Neural progenitor cell (in vitro differentiated cells): ENCODE data around the gene ARL3.

Source experiments
- EZH2 ChIP-seq: fragments of 200-600 bp; sonication (generic); IDR thresholded peaks from 2 replicates; pipeline ENCODE4 v1.6.1; 2017; ENCODE audit warnings: antibody characterized with exemption, mild to moderate bottlenecking, moderate library complexity
- EZH2phosphoT487 ChIP-seq: fragments of 200-600 bp; sonication (generic); IDR thresholded peaks from 2 replicates; pipeline ENCODE4 v1.6.1; 2017; ENCODE audit warnings: antibody characterized with exemption
- TF ChIP-seq, protein P1 (sequence below): fragments of 200-600 bp; sonication (generic); IDR thresholded peaks from 2 replicates; pipeline ENCODE4 v1.5.1; 2017; ENCODE audit warnings: antibody characterized with exemption, mild to moderate bottlenecking

DNA sequence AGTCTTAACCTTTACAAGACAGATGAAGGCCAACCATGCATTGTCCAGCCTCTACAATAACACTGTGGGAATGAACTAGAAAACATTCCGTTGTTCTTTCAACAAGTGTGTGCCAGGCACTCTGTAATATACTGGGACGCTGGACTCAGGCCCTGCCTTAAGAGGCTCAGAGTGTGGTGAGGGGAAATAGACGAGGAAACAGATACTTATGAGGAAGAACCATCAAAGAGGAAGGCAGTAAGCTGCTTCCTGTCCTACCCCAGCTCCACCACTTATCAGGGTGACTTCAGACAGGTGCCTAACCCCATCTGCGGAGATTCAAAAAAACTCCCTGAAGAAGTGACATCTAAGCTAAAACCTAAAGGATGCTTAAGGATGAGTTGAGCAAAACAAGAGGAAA, 78.8 kb downstream of the ARL3 start:
- TF ChIP-seq EZH2 (no peak), EZH2phosphoT487 (no peak)
- TF ChIP-seq, protein P1, sequence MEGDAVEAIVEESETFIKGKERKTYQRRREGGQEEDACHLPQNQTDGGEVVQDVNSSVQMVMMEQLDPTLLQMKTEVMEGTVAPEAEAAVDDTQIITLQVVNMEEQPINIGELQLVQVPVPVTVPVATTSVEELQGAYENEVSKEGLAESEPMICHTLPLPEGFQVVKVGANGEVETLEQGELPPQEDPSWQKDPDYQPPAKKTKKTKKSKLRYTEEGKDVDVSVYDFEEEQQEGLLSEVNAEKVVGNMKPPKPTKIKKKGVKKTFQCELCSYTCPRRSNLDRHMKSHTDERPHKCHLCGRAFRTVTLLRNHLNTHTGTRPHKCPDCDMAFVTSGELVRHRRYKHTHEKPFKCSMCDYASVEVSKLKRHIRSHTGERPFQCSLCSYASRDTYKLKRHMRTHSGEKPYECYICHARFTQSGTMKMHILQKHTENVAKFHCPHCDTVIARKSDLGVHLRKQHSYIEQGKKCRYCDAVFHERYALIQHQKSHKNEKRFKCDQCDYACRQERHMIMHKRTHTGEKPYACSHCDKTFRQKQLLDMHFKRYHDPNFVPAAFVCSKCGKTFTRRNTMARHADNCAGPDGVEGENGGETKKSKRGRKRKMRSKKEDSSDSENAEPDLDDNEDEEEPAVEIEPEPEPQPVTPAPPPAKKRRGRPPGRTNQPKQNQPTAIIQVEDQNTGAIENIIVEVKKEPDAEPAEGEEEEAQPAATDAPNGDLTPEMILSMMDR, result no peak
